T-helper 9 cell (primary cell): ENCODE results near the gene TNS3.

Experiments
- DNase-seq: peaks from one replicate; pipeline ENCODE4 v3.0.0-alpha.2; 2020

Gene TNS3

GRCh38 chr7:47465191-47465590 lies 116.7 kb downstream of the TNS3 start:
- no peak for DNase-seq

GRCh38 chr7:47464266-47464665 lies 117.6 kb downstream of the TNS3 start:
- no peak for DNase-seq

- no peak for DNase-seq
Measured at GRCh38 chr7:47461746-47462145, 120.2 kb downstream of the TNS3 start.

GRCh38 chr7:47461161-47461560 lies 120.8 kb downstream of the TNS3 start:
- DNase-seq: no peak

GRCh38 chr7:47460251-47460989 lies 121.5 kb downstream of the TNS3 start:
- DNase-seq: no peak

GRCh38 chr7:47458486-47458885 lies 123.4 kb downstream of the TNS3 start:
- no peak for DNase-seq

- DNase-seq: no peak
Measured at GRCh38 chr7:47458057-47458456, 123.9 kb downstream of the TNS3 start.

GRCh38 chr7:47456210-47456955 lies 125.5 kb downstream of the TNS3 start:
- DNase-seq: no peak

- DNase-seq: no peak
Measured at GRCh38 chr7:47455872-47456185, 126.1 kb downstream of the TNS3 start.

GRCh38 chr7:47454974-47455871 lies 126.7 kb downstream of the TNS3 start:
- no peak for DNase-seq

- no peak for DNase-seq
Measured at GRCh38 chr7:47454069-47454973, 127.6 kb downstream of the TNS3 start.

- no peak for DNase-seq
Measured at GRCh38 chr7:47453093-47454061, 128.5 kb downstream of the TNS3 start.

GRCh38 chr7:47452715-47453092 lies 129.2 kb downstream of the TNS3 start:
- no peak for DNase-seq

GRCh38 chr7:47452295-47452694 lies 129.6 kb downstream of the TNS3 start:
- DNase-seq: no peak

- DNase-seq: no peak
Measured at GRCh38 chr7:47451851-47452205, 130.1 kb downstream of the TNS3 start.

GRCh38 chr7:47449810-47450590 lies 131.9 kb downstream of the TNS3 start:
- DNase-seq: no peak

GRCh38 chr7:47448971-47449370 lies 132.9 kb downstream of the TNS3 start:
- DNase-seq: no peak

- no peak for DNase-seq
Measured at GRCh38 chr7:47447621-47448349, 134.1 kb downstream of the TNS3 start.

- no peak for DNase-seq
Measured at GRCh38 chr7:47446871-47447466, 134.9 kb downstream of the TNS3 start.
